K562 (cell line): Measurements from ENCODE around the gene NARF. TPM values are rescaled to one million over a fixed set of nuclear protein-coding genes. Genes with fewer than 3 reads are reported as not detected.

Source experiments
- ATF4 ChIP-seq: fragments of 450-650 bp; formaldehyde crosslinking; IDR thresholded peaks from 2 replicates; pipeline ENCODE4 v1.4.0; 2022; ENCODE audit warnings: mild to moderate bottlenecking, moderate library complexity
- CBX8 ChIP-seq: fragments of 200-600 bp; sonication (generic); IDR thresholded peaks from 2 replicates; pipeline ENCODE4 v1.6.1; 2012; ENCODE audit warnings: borderline replicate concordance, mixed run types, low read depth, mild to moderate bottlenecking, moderate library complexity, mixed read lengths, low read length, control low read depth, inconsistent platforms; ENCODE audit not compliant: poor library complexity, severe bottlenecking; ENCODE audit errors: extremely low read depth
- CHD1 ChIP-seq: fragments of 200-600 bp; sonication (generic); IDR thresholded peaks from one replicate; pipeline ENCODE4 v1.6.1; 2012; ENCODE audit warnings: mild to moderate bottlenecking, moderate library complexity, low read length, inconsistent platforms
- E4F1 ChIP-seq: fragments of 250-450 bp; sonication (Bioruptor Pico); IDR thresholded peaks from 2 replicates; pipeline ENCODE4 v1.5.0; 2021; ENCODE audit warnings: mild to moderate bottlenecking, borderline replicate concordance
- EGR1 ChIP-seq: fragments of 450-650 bp; conservative IDR thresholded peaks from 2 replicates; pipeline ENCODE4 v1.6.1; 2017; ENCODE audit warnings: mild to moderate bottlenecking
- HES1 ChIP-seq: fragments of 450-650 bp; IDR thresholded peaks from 2 replicates; pipeline ENCODE4 v1.6.1; 2016; ENCODE audit warnings: low read depth, mild to moderate bottlenecking, moderate library complexity
- PHF20 ChIP-seq: fragments of 450-650 bp; IDR thresholded peaks from 2 replicates; pipeline ENCODE4 v1.6.1; 2018; ENCODE audit not compliant: partially characterized antibody
- POLR2G ChIP-seq: fragments of 200-400 bp; formaldehyde crosslinking; IDR thresholded peaks from 2 replicates; pipeline ENCODE4 v1.6.1; 2017; ENCODE audit warnings: low read depth, mild to moderate bottlenecking, antibody characterized with exemption, low read length, moderate library complexity
- RBM17 ChIP-seq: fragments of 200-400 bp; formaldehyde crosslinking; IDR thresholded peaks from 2 replicates; pipeline ENCODE4 v1.6.1; 2017; ENCODE audit warnings: low read depth, mild to moderate bottlenecking, low read length, borderline replicate concordance
- ZNF318 ChIP-seq, 2 experiments: fragments of 450-650 bp; IDR thresholded peaks; 2 replicates each; pipeline ENCODE4 v1.6.1; 2016; ENCODE audit warnings: mild to moderate bottlenecking in 2 of 2, borderline replicate concordance in 1 of 2, low read depth in 1 of 2, moderate library complexity in 1 of 2
- ZNF324 ChIP-seq: fragments of 250-450 bp; sonication (Bioruptor Pico); IDR thresholded peaks from 2 replicates; pipeline ENCODE4 v1.4.0; 2020; ENCODE audit warnings: mild to moderate bottlenecking
- ZNF764 ChIP-seq: fragments of 250-450 bp; sonication (Bioruptor Pico); IDR thresholded peaks from 2 replicates; pipeline ENCODE4 v1.4.0; 2020; ENCODE audit warnings: low read depth, mild to moderate bottlenecking, moderate library complexity
- polyA plus RNA-seq, 8 experiments: library from polyadenylated mRNA; depleted of rRNA in 4 of 8; stranded (reverse) in 5 of 8; unstranded in 3 of 8; fragments of >200 nt; fragmentation: Nextera tagmentation in 2 of 8; fragmentation: Illumina TruSeq in 1 of 8; extraction: Ambion mirVana in 2 of 8; extraction: Trizol in 1 of 8; gene quantifications; 2 replicates each; pipeline versions ENCODE4 v1.2.1 to v1.2.3, GENCODE V29; 2011 to 2014; ENCODE audit warnings: inconsistent platforms in 1 of 8, missing spikeins in 1 of 8
- total RNA-seq, 7 experiments: library from RNA; depleted of rRNA in 6 of 7; stranded (reverse); fragments of >200 nt in 6 of 7; fragmentation: Illumina TruSeq in 2 of 7; extraction: Trizol in 2 of 7; gene quantifications; 2 replicates each; pipeline versions ENCODE4 v1.2.1 to v1.2.3, GENCODE V29; 2011 to 2021; ENCODE audit warnings: low replicate concordance in 1 of 7

NARF gene
- total and polyA plus RNA-seq, 9 of the 15 experiments (the other 6 are each of a cell fraction or from before 2014, with no cell fraction given), result 60.4 to 423 (median 132) TPM

- TF ChIP-seq E4F1 (CRISPR knock-in tag) (no peak), ZNF318 (IDR thresholded peaks at IDR 0.05; ENCODE audit: borderline replicate concordance in 1 of 2, low read depth in 1 of 2) (no peak), RBM17 (no peak), CBX8 (no peak), POLR2G (0 out of 2 replicates have a peak, but pooled peaks have one; percentile 10), ATF4 (CRISPR knock-in tag) (no peak), EGR1 (peak; percentile 18; the same call in 1 of the 2 replicates), CHD1 (peak; percentile 85), ZNF764 (CRISPR knock-in tag) (no peak), HES1 (no peak), ZNF324 (CRISPR knock-in tag) (no peak), PHF20 (no peak)
These were observed 61.7 kb downstream of the NARF start (continued) for GRCh38 chr17:82519971-82520903.
